Mucosa of rectum (tissue), 2 donors: ENCODE results near the gene TUBB6.

Experiments
- H3K27ac ChIP-seq, 2 donors: one replicate each; pipeline ENCODE4 v1.7.0; 2013; ENCODE audit warnings: inconsistent platforms in 2 of 2, low read depth in 2 of 2, low read length in 2 of 2
- H3K27me3 ChIP-seq, 2 donors: one replicate each; pipeline ENCODE4 v1.7.0; 2013; ENCODE audit warnings: low read length in 2 of 2; ENCODE audit not compliant: control insufficient read depth in 2 of 2, insufficient read depth in 2 of 2
- H3K36me3 ChIP-seq, 2 donors: one replicate each; pipeline ENCODE4 v1.7.0; 2013; ENCODE audit warnings: low read length in 2 of 2; ENCODE audit not compliant: control insufficient read depth in 2 of 2, insufficient read depth in 2 of 2
- H3K4me1 ChIP-seq, 2 donors: one replicate each; pipeline ENCODE4 v1.7.0; 2013; ENCODE audit warnings: low read length in 2 of 2, mild to moderate bottlenecking in 1 of 2; ENCODE audit not compliant: control insufficient read depth in 2 of 2, insufficient read depth in 2 of 2
- H3K4me3 ChIP-seq, 2 donors: one replicate each; pipeline ENCODE4 v1.7.0; 2013; ENCODE audit warnings: low read length in 2 of 2
- H3K9ac ChIP-seq, 2 donors: one replicate each; pipeline ENCODE4 v1.7.0; 2013; ENCODE audit warnings: low read length in 2 of 2, low read depth in 1 of 2, mild to moderate bottlenecking in 1 of 2
- H3K9me3 ChIP-seq, 2 donors: one replicate each; pipeline ENCODE4 v1.7.0; 2013; ENCODE audit warnings: low read length in 2 of 2; ENCODE audit not compliant: control insufficient read depth in 2 of 2
- donor health status: healthy.
- donor health status: Normal muscosa, but diverticular disease.

TUBB6 gene

DNA sequence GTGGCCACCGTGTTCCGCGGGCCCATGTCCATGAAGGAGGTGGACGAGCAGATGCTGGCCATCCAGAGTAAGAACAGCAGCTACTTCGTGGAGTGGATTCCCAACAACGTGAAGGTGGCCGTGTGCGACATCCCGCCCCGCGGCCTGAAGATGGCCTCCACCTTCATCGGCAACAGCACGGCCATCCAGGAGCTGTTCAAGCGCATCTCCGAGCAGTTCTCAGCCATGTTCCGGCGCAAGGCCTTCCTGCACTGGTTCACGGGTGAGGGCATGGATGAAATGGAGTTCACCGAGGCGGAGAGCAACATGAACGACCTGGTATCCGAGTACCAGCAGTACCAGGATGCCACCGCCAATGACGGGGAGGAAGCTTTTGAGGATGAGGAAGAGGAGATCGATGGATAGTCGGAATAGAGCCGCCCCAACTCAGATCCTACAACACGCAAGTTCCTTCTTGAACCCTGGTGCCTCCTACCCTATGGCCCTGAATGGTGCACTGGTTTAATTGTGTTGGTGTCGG lies 17.7 kb downstream of the TUBB6 start:
- no peaks in the 10 kb centered on the region for H3K4me1 ChIP-seq
- peaks cover 49 to 60% of the 10 kb centered on the region in 2 donors for H3K36me3 ChIP-seq
- no peaks in the 10 kb centered on the region for H3K27me3 ChIP-seq
- no peaks in the 10 kb centered on the region for H3K9me3 ChIP-seq
- no peak overlapping the region for H3K4me3 ChIP-seq
- no peak overlapping the region for H3K27ac ChIP-seq
- no peak overlapping the region for H3K9ac ChIP-seq

DNA sequence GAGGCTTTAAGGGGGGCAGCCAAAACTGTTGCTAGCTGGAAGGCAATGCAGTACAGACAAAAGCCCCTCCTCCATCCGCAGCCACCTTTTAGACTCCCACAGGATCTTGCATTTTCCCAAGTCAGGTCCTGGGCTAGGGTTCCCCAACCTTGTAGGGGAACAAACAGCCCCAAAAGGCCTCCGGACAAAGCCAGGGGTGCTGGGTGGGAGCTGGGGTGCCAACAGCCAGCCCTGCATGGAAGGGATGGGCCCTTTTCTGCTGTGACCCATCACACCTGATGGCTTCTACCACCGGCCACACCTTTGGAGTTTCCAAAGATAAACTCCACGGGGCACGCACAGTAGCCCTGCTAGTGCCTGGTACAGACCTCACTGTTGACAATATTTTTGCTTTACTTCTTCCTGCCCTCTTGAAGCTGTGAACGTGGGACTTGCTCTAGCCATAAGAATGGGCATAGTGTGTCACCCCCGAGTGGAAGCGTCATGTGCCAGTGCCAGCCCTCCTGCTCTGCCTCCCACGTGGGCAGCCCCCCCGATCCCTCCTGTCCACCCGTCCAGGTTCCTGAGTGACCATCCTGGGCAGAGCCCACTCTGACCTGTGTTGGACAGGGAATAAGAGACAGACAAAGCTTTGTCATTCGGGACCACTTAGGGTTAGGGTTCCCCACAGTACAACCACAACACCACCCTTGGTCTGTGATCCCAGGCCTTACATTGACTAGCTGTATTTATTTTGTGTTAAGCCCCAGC lies 18.8 kb downstream of the TUBB6 start:
- H3K4me3 ChIP-seq, result no peak overlapping the region
- H3K36me3 ChIP-seq, result peaks cover 45 to 58% of the 10 kb centered on the region in 2 donors
- no peak overlapping the region for H3K27ac ChIP-seq
- H3K27me3 ChIP-seq, result no peaks in the 10 kb centered on the region
- H3K9ac ChIP-seq, result no peak overlapping the region
- H3K4me1 ChIP-seq, result no peaks in the 10 kb centered on the region
- no peaks in the 10 kb centered on the region for H3K9me3 ChIP-seq

DNA sequence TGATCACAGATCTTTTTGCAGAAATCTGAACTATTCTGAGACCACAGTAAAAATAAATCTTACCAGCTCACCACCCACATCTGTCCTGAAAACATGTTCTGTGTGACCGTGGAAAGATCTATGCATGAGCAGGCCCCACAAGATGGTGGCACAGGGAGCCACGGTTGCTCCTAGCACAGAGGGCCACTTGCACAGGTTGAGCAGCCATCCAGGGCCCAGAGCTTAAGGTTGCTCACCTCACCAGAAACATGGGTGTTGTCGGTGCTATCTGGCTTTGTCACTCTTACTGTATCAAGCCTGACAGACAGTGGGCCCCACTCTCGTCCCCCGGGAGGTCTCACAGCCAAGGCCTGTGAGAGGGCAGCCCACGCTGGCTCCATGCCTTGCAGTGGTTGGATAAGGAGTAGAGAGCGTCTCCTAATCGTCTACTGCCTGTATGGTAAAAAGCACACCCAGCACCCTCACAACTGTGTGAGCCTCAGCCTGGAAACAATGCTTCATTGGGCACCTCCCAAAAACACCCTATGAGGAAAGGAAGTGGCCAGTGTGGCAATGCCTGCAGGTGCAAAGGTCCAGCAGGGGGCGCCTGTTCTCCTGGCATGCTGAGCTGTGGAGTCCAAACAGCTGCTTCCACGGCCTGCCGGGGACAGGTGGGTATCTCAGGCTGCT lies 19.6 kb downstream of the TUBB6 start:
- no peak overlapping the region for H3K27ac ChIP-seq
- H3K4me3 ChIP-seq, result no peak overlapping the region
- H3K4me1 ChIP-seq, result no peaks in the 10 kb centered on the region
- H3K9me3 ChIP-seq, result no peaks in the 10 kb centered on the region
- no peak overlapping the region for H3K9ac ChIP-seq
- H3K36me3 ChIP-seq, result peaks cover 45 to 58% of the 10 kb centered on the region in 2 donors
- no peaks in the 10 kb centered on the region for H3K27me3 ChIP-seq

GRCh38 chr18:12328179-12328823 lies 20.3 kb downstream of the TUBB6 start:
- Histone ChIP-seq H3K4me1 (no peaks in the 10 kb centered on the region), H3K27me3 (no peaks in the 10 kb centered on the region), H3K27ac (no peak overlapping the region)

GRCh38 chr18:12329125-12329698 lies 21.2 kb downstream of the TUBB6 start:
- H3K4me1 ChIP-seq, result no peaks in the 10 kb centered on the region
- no peaks in the 10 kb centered on the region for H3K27me3 ChIP-seq
- H3K4me3 ChIP-seq, result no peak overlapping the region
- no peak overlapping the region for H3K9ac ChIP-seq
- H3K27ac ChIP-seq, result no peak overlapping the region
- H3K9me3 ChIP-seq, result no peaks in the 10 kb centered on the region
- peaks cover 51 to 66% of the 10 kb centered on the region in 2 donors for H3K36me3 ChIP-seq

More at GRCh38 chr18:12328179-12328823, 20.3 kb downstream of the TUBB6 start:
- Histone ChIP-seq H3K9ac (no peak overlapping the region), H3K9me3 (no peaks in the 10 kb centered on the region), H3K4me3 (no peak overlapping the region), H3K36me3 (peaks cover 45 to 58% of the 10 kb centered on the region in 2 donors)

DNA sequence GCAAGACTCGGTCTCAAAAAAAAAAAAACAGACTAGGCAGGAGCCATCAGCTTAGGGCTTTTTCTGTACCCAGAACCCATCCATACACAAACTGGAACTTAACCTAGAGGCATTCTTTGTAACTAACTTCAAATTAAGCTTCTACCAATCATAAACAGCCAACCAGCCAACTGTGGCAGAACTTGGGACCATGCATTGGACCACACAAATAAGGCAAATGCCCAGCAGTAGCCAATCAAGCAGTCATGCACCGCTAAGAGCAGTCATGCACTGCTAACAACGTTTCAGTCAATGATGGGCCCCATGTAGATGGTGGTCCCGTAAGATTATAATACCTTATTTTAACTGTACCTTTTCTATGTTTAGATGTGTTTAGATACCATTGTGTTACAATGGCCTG lies 22.7 kb downstream of the TUBB6 start:
- H3K27me3 ChIP-seq, result no peaks in the 10 kb centered on the region
- no peaks in the 10 kb centered on the region for H3K9me3 ChIP-seq
- no peak overlapping the region for H3K4me3 ChIP-seq
- peaks cover 43 to 67% of the 10 kb centered on the region in 2 donors for H3K36me3 ChIP-seq
- H3K4me1 ChIP-seq, result no peaks in the 10 kb centered on the region
- H3K9ac ChIP-seq, result no peak overlapping the region
- H3K27ac ChIP-seq, result no peak overlapping the region

DNA sequence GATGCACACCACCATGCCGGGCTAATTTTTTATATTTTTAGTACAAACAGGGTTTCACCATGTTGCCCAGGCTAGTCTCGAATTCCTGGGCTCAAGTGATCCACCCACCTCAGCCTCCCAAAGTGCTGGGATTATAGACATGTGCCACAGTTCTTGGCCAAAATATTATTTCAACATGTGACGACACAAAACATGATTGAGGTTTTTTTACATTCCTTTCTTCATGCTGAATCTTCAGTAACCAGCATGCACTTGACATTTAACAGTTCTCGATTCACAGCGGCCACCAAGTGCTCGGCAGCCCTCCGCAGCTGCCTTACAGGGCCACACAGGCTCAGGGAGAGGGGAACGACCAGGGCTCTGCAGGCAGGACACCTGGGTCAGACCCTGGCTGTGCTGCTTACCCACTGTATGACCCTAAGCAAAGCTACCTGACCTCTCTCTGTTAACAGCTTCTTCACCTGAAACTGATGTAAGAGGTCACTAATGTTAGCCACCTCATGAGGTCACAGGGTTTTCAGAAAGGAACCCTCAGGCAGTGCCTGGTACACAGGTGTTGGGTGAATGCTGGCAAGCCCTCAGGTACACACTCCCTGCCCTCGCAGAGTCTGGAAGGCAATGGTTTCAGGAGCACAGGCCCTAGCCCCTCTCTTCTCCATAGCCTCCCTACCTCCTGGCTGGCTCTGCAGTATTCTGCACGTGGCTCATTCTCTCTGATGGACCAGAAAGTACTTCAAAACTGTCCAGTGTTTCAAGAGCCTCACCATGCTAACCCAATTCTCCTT lies 25.7 kb downstream of the TUBB6 start:
- Histone ChIP-seq H3K9me3 (no peaks in the 10 kb centered on the region), H3K27me3 (no peaks in the 10 kb centered on the region), H3K4me1 (no peaks in the 10 kb centered on the region), H3K4me3 (no peak overlapping the region), H3K36me3 (peaks cover 40 to 58% of the 10 kb centered on the region in 2 donors), H3K9ac (no peak overlapping the region), H3K27ac (no peak overlapping the region)

DNA sequence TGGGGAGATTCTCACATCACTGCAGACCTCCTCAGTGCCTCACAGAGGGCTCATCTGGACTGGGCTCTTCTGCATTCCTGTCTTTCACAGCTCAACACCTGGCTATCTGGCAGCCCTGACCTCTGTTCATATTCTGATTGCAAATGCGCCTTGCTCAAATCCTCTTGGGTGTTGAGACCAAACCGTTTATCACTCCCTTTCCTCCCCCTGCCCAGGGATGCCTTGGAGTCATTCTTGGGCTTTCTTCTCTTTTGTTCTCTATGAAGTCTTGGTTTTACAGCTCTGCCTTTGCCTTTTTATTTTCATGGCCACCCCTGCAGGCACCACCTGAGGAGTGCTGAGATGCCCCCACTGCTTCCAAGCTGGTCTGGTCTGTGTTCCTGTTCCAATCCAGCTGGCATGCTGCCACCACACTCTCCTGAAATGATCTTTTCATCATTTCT lies 26.3 kb downstream of the TUBB6 start:
- Histone ChIP-seq H3K27ac (no peak overlapping the region), H3K4me1 (no peaks in the 10 kb centered on the region), H3K9ac (no peak overlapping the region), H3K9me3 (no peaks in the 10 kb centered on the region), H3K4me3 (no peak overlapping the region), H3K27me3 (no peaks in the 10 kb centered on the region), H3K36me3 (peaks cover 38 to 52% of the 10 kb centered on the region in 2 donors)

DNA sequence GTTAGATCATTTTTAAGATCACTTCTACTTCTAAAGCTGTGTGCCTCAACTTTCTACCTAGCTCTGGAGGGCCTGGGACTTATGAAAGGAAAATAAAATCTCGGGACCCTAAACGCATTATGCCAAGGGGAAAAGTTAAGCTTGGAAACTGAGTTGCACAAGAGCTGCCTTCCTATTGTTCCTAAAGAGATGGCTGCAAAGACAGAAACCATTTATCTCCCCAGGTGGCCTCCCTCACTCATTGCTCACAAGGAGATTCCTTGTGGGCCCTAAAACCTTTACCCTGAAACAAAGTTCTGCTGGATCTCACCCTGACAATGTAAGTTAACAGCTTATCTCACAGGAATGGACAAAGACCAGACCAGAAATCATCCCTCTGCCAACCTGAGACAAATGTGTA lies 26.8 kb downstream of the TUBB6 start:
- Histone ChIP-seq H3K9ac (no peak overlapping the region), H3K4me3 (no peak overlapping the region), H3K27ac (no peak overlapping the region), H3K36me3 (peaks cover 36 to 47% of the 10 kb centered on the region in 2 donors), H3K27me3 (no peaks in the 10 kb centered on the region), H3K9me3 (no peaks in the 10 kb centered on the region), H3K4me1 (no peaks in the 10 kb centered on the region)
